Measurements from ENCODE around the gene DUSP19.

DUSP19 gene

DNA sequence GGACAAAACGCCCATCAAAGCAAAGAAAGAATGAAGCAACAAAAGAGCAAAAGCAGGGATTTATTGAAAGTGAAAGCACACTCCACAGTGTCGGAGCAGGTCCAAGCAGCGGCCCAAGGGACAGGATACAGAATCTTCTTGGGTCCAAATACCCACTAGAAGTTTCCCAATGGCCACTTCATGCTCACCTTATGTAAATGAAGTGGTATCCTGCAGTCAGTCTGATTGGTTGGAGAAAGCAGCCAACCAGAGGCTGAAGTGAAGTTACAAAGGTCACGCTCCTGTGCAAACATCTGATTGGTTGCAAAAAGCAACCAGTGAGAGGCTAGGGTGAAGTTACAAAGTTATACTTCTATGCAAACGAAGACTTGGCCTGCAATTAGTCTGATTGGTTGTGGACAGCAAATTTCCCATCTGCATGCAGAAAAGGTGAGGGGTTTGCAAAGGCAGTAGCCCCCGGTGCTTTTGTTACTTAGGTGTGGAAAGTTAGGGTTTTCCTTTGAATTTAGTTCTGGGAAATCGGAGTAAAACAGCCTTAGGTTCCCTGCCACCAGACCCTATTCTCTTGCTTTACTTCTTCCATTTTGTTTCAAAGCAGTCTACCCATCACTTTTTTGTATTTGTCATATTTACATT lies 12.9 kb downstream of the DUSP19 start:
- H3K27ac Mint-ChIP-seq: no peak overlapping the region
- no peak for ATAC-seq
- H3K4me3 Mint-ChIP-seq: no peak overlapping the region
- no peaks in the 10 kb centered on the region for H3K4me1 Mint-ChIP-seq
- no peaks in the 10 kb centered on the region for H3K27me3 Mint-ChIP-seq
- H3K9me3 Mint-ChIP-seq: no peaks in the 10 kb centered on the region
- H3K36me3 Mint-ChIP-seq: peaks cover 5% of the 10 kb centered on the region

DNA sequence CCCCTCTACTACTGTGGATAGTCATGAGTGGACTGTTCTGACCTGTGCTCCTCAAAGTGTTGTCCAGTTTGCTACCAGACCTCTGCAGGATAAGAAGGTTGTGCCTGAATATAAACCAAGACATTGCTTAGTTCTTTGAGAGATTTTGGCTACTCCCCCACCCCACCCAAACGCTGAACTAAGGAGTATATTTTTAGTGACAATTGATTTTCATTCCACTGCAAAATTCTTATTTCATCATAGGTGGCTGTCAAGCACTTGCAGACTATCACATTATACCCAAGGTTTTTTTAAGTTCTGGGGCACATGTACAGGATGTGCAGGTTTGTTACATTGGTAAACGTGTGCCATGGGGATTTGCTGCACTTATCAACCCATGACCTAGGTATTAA lies 13.4 kb downstream of the DUSP19 start:
- no peak for ATAC-seq
- no peaks in the 10 kb centered on the region for H3K4me1 Mint-ChIP-seq
- H3K4me3 Mint-ChIP-seq: no peak overlapping the region
- no peaks in the 10 kb centered on the region for H3K9me3 Mint-ChIP-seq
- H3K36me3 Mint-ChIP-seq: peaks cover 5% of the 10 kb centered on the region
- H3K27ac Mint-ChIP-seq: no peak overlapping the region
- no peaks in the 10 kb centered on the region for H3K27me3 Mint-ChIP-seq

DNA sequence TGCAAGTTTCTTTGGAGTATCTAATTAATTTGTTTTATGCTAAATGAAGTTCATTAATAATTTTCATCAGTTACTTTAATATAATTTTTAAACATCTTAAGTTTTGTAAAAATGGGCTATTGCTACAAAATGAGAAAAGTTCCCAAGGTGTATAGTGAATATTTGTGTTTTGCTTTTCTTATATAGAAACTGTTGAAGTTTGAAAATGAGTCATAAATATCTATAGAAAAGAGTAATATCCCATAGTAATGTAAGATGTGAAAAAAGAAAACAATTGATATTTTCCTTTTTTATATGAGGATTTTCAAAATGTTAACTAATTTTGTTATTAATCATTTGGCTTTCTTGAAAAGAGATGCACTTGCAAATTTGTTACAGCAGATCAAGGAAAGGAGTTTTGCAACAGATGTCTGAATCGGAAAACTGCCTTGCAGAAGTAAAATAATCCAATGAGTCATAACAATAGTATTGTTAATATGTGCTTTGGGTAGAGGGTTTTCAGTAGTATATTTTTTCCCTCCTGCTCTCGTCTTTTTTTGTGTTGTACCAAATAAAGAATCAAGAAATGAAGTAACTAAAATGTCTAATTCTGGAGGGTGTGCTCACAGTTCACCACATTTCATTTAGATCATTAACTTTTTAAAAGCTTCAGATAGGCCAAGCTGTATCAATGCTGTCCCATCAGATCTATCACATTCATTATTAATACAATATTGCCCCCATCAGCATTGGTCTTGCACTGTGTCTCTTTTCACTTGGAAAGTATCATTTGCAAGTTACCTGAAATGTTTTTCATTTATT lies 15.5 kb downstream of the DUSP19 start:
- peak; percentile 60 for ATAC-seq
- Mint-ChIP-seq H3K27ac (no peak overlapping the region), H3K9me3 (no peaks in the 10 kb centered on the region), H3K36me3 (no peaks in the 10 kb centered on the region), H3K27me3 (no peaks in the 10 kb centered on the region), H3K4me1 (no peaks in the 10 kb centered on the region), H3K4me3 (no peak overlapping the region)

DNA sequence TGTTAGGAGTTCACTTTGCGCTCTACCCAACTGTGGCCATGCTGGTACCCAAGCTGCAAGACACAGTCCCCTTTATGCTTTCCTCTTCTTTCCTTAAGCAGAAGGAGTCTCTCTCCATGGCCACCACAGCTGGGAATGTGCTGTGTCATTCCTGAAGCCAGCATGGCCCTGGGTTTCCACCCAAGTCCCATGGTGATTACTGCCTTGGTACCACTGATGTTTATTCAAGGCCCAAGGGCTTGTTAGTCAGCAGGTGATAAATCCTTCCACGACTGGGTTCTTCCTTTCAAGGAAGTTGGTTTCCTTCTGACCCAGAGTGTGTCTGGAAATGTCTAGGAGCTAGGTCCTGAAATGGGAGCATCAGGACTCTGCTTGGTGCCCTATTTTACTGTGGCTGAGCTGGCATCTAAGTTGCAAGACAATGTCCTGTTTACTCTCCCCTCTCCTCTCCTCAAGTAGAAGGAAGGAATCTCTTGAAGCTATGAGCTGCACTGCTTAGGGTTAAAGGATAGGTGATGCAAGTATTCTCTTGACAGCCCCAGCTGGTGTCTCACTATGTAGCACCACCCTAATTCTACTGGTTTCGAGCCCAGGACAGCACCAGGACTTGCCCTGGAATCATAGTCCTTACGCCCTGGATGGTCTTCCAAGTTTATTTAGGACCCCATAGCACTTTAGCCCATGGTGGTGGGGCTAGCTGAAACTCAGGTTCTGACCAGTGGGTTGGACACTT lies 27.0 kb downstream of the DUSP19 start:
- no peak for ATAC-seq
- Mint-ChIP-seq H3K4me1 (no peaks in the 10 kb centered on the region), H3K36me3 (no peaks in the 10 kb centered on the region), H3K27me3 (peaks cover 14% of the 10 kb centered on the region), H3K27ac (no peak overlapping the region), H3K4me3 (no peak overlapping the region), H3K9me3 (no peaks in the 10 kb centered on the region)

DNA sequence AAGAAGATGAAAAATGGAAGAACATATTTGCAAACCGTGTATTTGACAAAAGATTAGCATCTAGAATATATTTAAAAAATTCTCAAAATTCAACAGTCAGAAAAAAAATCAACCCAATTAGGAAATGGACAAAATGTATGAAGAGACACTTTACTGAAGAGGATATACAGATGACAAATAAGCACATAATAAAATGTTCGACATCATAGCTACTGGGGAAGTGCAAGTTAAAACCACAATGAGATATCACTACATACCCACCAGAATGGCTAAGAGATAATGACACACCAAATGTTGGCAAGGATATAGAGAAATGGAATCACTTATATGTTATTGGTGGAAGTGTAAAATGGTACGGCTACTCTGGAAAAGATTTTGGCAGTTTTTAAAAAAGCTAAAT lies 34.0 kb downstream of the DUSP19 start:
- peaks cover 22% of the 10 kb centered on the region for H3K27me3 Mint-ChIP-seq
- H3K4me1 Mint-ChIP-seq: no peaks in the 10 kb centered on the region
- no peaks in the 10 kb centered on the region for H3K9me3 Mint-ChIP-seq
- ATAC-seq: no peak
- H3K4me3 Mint-ChIP-seq: no peak overlapping the region
- H3K36me3 Mint-ChIP-seq: no peaks in the 10 kb centered on the region
- H3K27ac Mint-ChIP-seq: no peak overlapping the region

DNA sequence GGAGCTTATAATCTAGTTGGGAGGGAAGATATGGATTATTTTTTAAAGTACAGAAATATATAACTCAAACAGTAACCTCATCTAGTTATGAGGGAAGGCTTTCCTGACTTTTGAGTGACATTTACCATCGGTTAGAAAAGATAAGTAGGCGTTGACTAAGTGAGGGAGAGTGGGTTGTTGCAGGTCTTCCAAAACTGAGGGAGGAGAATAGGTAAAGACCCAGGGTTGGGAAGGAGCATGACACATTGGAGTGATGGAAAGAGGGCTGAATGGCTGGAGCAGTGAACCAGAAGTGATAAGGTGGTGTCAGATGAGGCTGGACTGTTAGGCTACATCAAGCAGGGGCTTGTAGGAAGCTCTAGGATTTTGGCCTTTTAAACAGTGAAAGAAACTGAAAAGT lies 35.1 kb downstream of the DUSP19 start:
- Mint-ChIP-seq H3K4me1 (no peaks in the 10 kb centered on the region), H3K36me3 (no peaks in the 10 kb centered on the region), H3K4me3 (no peak overlapping the region), H3K9me3 (no peaks in the 10 kb centered on the region), H3K27ac (no peak overlapping the region), H3K27me3 (peaks cover 24% of the 10 kb centered on the region)
- no peak for ATAC-seq

DNA sequence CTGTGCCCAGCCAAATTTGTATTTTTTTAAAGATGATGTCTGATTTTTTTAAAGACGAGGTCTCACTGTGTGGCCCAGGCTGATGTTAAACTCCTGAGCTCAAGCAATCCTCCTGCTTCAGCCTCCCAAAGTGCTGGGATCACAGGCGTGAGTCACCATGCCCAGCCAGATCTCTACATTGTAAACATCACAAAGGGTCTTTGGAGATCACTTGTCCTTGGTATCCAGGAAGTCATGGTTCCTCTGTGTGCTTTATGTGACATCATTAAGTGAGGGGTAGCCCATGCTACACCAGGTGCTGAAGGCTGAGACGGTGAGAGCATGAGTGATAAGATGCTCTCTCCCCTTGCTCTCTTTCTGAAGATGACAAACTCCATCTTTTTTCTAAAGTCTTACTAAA lies 38.7 kb downstream of the DUSP19 start:
- Mint-ChIP-seq H3K27ac (no peak overlapping the region), H3K4me1 (no peaks in the 10 kb centered on the region), H3K36me3 (no peaks in the 10 kb centered on the region), H3K9me3 (no peaks in the 10 kb centered on the region), H3K4me3 (no peak overlapping the region), H3K27me3 (peaks cover 52% of the 10 kb centered on the region)
- ATAC-seq: no peak

DNA sequence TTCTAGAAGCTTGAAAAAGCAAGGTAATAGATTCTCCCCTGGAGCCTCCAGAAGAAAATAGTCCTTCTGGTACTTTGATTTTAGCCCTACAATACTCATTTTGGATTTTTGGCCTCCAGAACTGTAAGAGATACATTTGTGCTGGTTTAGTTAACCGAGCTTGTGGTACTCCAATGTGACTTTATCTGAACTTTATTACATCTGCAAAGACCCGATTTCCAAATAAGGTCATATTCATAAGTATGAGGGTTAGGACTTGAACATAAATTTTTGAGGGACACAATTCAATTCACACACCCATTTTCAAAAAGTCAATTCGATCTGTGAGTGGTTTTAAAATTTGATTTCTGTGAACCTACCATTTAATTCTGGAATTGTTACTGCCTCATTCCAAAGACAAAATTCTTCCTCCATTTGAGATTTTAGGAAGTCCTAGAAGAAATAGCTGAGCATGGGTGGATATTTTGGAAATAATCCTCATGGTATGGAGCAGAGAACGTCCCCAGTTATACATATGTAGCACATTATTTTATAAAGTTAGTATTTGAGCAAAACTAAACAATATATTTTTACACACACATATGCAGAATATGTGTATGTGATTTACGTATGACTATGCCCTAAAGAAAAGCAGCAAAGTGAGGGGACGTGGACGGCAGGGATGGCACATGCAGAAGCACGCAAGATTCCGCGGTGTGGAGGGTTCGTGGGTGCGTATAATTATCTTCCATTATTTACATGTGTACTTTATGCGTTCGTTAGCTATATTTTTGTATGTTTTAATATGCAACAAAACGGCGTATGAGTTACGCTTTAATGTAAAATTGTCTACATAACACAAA lies 44.8 kb downstream of the DUSP19 start:
- no peak for ATAC-seq
- Mint-ChIP-seq H3K9me3 (no peaks in the 10 kb centered on the region), H3K36me3 (peaks cover 2% of the 10 kb centered on the region), H3K27me3 (peaks cover 31% of the 10 kb centered on the region), H3K27ac (peak overlapping the region; percentile 93), H3K4me1 (peaks cover 25% of the 10 kb centered on the region), H3K4me3 (peak overlapping the region; percentile 96)

DNA sequence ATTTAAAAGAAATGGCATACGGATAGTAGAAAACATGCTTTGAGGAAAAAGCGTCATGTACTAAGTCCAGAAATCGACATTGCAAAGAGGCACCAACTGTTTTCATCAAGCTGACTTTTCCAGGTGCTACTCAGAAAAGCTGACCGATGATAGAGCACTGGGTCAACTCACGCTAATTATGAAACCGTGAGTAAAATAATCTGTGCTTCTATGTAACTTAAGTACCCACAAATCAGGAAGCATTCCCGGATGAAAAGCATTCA lies 45.3 kb downstream of the DUSP19 start:
- H3K27ac Mint-ChIP-seq: peak overlapping the region; percentile 93
- peaks cover 28% of the 10 kb centered on the region for H3K4me1 Mint-ChIP-seq
- H3K36me3 Mint-ChIP-seq: peaks cover 8% of the 10 kb centered on the region
- no peaks in the 10 kb centered on the region for H3K9me3 Mint-ChIP-seq
- peak overlapping the region; percentile 96 for H3K4me3 Mint-ChIP-seq
- H3K27me3 Mint-ChIP-seq: peaks cover 25% of the 10 kb centered on the region
- peak; percentile 63 for ATAC-seq

DNA sequence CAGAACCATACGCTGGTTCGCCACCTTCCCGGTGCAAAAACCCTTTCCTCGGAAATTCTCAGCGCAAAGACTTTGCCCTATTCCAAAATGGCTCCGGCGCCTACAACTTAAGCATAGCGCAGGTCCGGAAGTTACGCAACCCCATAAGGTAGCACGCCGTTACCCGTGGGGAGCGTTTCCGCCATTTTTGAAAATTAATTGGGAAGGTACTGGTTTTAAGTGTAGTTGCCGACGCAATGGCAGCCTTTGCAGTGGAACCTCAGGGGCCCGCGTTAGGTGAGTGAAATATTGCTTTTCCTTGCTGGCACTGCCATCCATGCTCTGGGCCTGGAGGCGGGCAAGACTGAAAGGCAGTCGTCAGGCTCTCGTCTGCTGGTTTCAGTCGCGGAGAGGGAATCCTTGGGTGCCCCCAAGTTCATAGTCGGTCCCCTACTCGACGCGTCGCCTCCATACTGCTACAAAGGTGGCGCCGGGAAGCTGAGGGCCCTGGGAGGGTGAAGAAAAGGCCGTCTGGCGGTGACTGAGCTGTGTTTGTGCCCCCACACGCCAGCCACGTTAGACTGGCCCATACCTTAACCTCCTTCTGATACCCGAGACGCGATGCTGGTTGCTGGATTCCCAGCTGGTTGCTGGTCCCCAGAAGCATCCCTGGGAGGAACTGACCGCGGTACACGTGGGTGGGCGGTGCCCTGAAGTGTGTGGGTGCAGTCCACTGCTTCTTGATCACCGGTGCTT lies 45.8 kb downstream of the DUSP19 start, which contains the start of gene NUP35:
TSS of gene NUP35 (plus strand) at position 222 of the 735 bp plus-strand sequence. CDS start at position 237, 15 bp downstream.
- Mint-ChIP-seq H3K27me3 (peaks cover 20% of the 10 kb centered on the region), H3K4me3 (peak within 1 kb of the TSS; percentile 96), H3K27ac (peak within 1 kb of the TSS; percentile 93), H3K9me3 (no peaks in the 10 kb centered on the region), H3K4me1 (peaks cover 31% of the 10 kb centered on the region), H3K36me3 (peaks cover 12% of the 10 kb centered on the region)
- peak; percentile 98 for ATAC-seq

DNA sequence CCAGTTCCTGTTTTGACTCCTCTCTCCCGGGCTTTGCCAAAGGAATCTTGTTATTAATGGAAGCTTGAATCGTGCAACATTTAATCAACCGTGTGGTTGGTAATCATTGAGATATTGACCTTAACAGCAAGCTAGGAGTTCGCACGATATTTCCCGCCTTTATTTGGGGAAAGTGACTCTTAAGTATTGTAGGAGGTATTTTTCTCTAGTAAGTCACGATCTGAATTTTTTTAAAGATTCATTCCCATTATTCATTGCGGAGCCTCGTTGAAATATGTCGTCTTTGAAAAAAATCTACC lies 46.4 kb downstream of the DUSP19 start:
- peaks cover 12% of the 10 kb centered on the region for H3K36me3 Mint-ChIP-seq
- H3K27me3 Mint-ChIP-seq: peaks cover 17% of the 10 kb centered on the region
- H3K4me3 Mint-ChIP-seq: peak overlapping the region; percentile 96
- peak overlapping the region; percentile 93 for H3K27ac Mint-ChIP-seq
- H3K4me1 Mint-ChIP-seq: peaks cover 31% of the 10 kb centered on the region
- no peak for ATAC-seq
- no peaks in the 10 kb centered on the region for H3K9me3 Mint-ChIP-seq

DNA sequence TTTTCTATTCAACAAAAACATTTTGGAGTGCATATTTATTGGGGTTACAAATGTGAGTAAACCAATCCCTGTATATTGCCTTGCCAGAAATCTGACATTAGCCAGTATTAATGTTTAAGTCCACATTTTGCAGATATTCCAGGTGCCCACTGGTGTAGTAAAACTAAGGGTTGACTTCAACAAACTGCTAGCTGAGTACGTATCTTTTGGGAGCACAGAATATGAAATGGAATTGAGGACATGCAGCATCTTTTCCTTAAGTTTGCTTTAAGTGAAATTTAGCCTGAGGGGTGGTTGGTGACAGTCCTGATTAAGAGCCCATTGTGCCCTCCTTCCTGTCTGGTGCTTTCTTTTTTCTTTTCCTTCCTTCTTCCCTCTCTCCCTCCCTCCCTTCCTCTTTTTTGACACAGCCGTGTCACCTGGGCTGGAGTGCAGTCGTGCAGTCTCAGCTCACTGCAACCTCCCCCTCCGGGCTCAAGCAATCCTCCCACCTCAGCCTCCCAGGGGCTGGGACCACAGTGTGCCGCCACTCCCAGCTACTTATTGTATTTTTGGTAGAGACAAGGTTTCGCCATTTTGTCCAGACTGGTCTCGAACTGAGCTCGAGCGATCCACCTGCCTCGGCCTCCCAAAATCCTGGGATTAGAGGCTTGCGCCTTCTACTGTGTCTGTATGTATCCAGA lies 47.3 kb downstream of the DUSP19 start:
- Mint-ChIP-seq H3K36me3 (peaks cover 12% of the 10 kb centered on the region), H3K27me3 (peaks cover 8% of the 10 kb centered on the region), H3K27ac (no peak overlapping the region), H3K4me1 (peaks cover 31% of the 10 kb centered on the region), H3K9me3 (no peaks in the 10 kb centered on the region), H3K4me3 (peak overlapping the region; percentile 96)
- no peak for ATAC-seq

DNA sequence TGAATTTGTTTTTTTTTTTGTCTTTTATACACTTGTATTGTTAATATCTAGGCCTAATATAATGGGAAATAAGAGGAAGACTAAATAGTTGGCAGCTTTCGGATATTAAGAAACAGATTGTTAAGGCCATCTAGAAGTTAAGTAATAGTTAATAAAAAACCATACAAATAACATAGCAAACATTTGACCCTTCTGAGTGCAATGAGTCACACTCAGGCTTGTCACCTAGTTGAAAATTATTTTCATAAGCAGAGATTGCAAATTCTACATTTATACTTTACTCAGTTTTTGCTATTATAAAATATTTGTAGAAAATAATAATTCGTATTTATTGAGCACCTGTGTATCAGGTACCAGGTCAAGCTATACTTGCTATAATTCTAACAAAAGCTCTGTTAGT lies 48.1 kb downstream of the DUSP19 start:
- Mint-ChIP-seq H3K36me3 (peaks cover 14% of the 10 kb centered on the region), H3K27me3 (peaks cover under 1% of the 10 kb centered on the region), H3K27ac (no peak overlapping the region), H3K4me3 (no peak overlapping the region), H3K9me3 (no peaks in the 10 kb centered on the region), H3K4me1 (peaks cover 31% of the 10 kb centered on the region)
- ATAC-seq: no peak

DNA sequence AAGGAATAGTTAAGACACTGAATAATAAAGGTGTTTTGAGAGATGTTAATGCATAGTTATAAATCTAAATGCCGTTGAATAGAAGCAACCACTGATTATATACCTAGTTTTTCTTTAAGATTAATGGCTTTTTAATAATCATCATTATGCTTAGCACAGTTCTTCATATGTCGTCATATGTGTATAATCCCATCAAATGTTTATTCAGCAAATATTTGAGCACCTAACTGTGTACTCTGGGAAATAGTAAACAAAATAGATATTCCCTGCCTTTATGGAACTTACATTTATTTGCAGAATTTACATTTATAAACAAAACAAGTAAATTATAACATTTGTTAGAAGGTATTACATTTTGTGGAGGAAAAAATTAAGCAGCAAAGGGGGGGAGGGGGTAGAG lies 55.5 kb downstream of the DUSP19 start:
- Mint-ChIP-seq H3K4me3 (no peak overlapping the region), H3K27me3 (no peaks in the 10 kb centered on the region), H3K9me3 (no peaks in the 10 kb centered on the region), H3K4me1 (peaks cover 3% of the 10 kb centered on the region), H3K27ac (no peak overlapping the region), H3K36me3 (peaks cover 57% of the 10 kb centered on the region)
- ATAC-seq: no peak
